GM12878 (cell line): ENCODE results near the gene EPHA2. TPM values are rescaled to one million over a fixed set of nuclear protein-coding genes. Genes with fewer than 3 reads are reported as not detected.

Experiments
- ATAC-seq: fragments of 200-7000 bp; cut with Tn5 transposase; 3 replicates; pipeline ENCODE4 v1.9.1; 2020; ENCODE audit warnings: mild to moderate bottlenecking, moderate library complexity
- BruUV-seq: library from RNA; stranded (reverse); fragments of 400-500 nt; replicated peaks from 2 replicates; lab custom pipeline; 2021; lab: Mats Ljungman, UMichigan
- CTCF ChIA-PET: fragments of 300-600 bp; sonication (Branson Sonifier 250); formaldehyde crosslinking; extraction: SDS; loops from one replicate; lab custom pipeline; 2021; ENCODE audit warnings: inconsistent platforms; lab: Yijun Ruan, JAX
- POLR2A ChIA-PET: fragments of 350-600 bp; formaldehyde crosslinking; extraction: SDS; loops from one replicate; lab custom pipeline; 2021; ENCODE audit warnings: inconsistent platforms; lab: Charles Lee
- RAD21 ChIA-PET: fragments of 300-600 bp; sonication (Branson Sonifier 250); formaldehyde crosslinking; loops from one replicate; lab custom pipeline; 2023; ENCODE audit warnings: antibody characterized with exemption; ENCODE audit not compliant: unreplicated experiment; lab: Charles Lee
- SMC1A ChIA-PET: fragments of 300-600 bp; sonication (Branson Sonifier 250); formaldehyde crosslinking; loops from one replicate; lab custom pipeline; 2023; ENCODE audit not compliant: unreplicated experiment, uncharacterized antibody; lab: Charles Lee
- DNase-seq: peaks from one replicate; pipeline ENCODE4 v3.0.0-alpha.2; 2011; ENCODE audit warnings: low read depth, low spot score
- FAIRE-seq: peaks from 3 replicates; lab custom pipeline; 2011; peaks lifted over from hg19 to GRCh38; lab: Jason Lieb, UNC
- H2AFZ ChIP-seq: 2 replicates; pipeline ENCODE4 v1.6.0; 2011; ENCODE audit warnings: low read depth, low read length, control low read depth; ENCODE audit not compliant: control insufficient read depth
- H3K27ac ChIP-seq: 2 replicates; pipeline ENCODE4 v1.5.1; 2011; ENCODE audit warnings: control low read depth; ENCODE audit not compliant: control insufficient read depth, insufficient read depth
- H3K27me3 ChIP-seq, 2 experiments: replicated peaks in 1 of 2; 2 replicates each; pipeline versions ENCODE4 v1.6.0 to v1.6.1; 2011; ENCODE audit warnings: low read length in 1 of 2; ENCODE audit not compliant: control insufficient read depth in 2 of 2, insufficient read depth in 2 of 2
- H3K36me3 ChIP-seq, 2 experiments: 2 replicates each; pipeline ENCODE4 v1.5.1; 2011; ENCODE audit warnings: low read length in 1 of 2; ENCODE audit not compliant: control insufficient read depth in 2 of 2, insufficient read depth in 2 of 2
- H3K4me1 ChIP-seq: 2 replicates; pipeline ENCODE4 v1.6.1; 2011; ENCODE audit warnings: mild to moderate bottlenecking, low read length, moderate library complexity, mixed read lengths; ENCODE audit not compliant: control insufficient read depth, insufficient read depth
- H3K4me2 ChIP-seq: 2 replicates; pipeline ENCODE4 v1.6.0; 2011; ENCODE audit warnings: control low read depth; ENCODE audit not compliant: control insufficient read depth, insufficient read depth
- H3K4me3 ChIP-seq: fragments of 200-600 bp; sonication (generic); 2 replicates; pipeline ENCODE4 v1.5.1; 2016
- H3K79me2 ChIP-seq: 2 replicates; pipeline ENCODE4 v1.6.0; 2011; ENCODE audit warnings: low read length; ENCODE audit not compliant: control insufficient read depth, insufficient read depth
- H3K9ac ChIP-seq: 2 replicates; pipeline ENCODE4 v1.8.0; 2011; ENCODE audit warnings: low read length, control low read depth, mixed read lengths; ENCODE audit not compliant: control insufficient read depth, insufficient read depth
- H3K9me3 ChIP-seq: replicated peaks from 3 replicates; pipeline ENCODE4 v1.5.1; 2011; ENCODE audit warnings: mild to moderate bottlenecking, low read length; ENCODE audit not compliant: control insufficient read depth, insufficient read depth
- H4K20me1 ChIP-seq: 2 replicates; pipeline ENCODE4 v1.6.0; 2011; ENCODE audit not compliant: control insufficient read depth, insufficient read depth
- ASH2L ChIP-seq: fragments of 300-600, 200-600 bp; sonication (generic); IDR thresholded peaks from 2 replicates; pipeline ENCODE4 v1.6.1; 2017; ENCODE audit warnings: low read depth, mild to moderate bottlenecking, borderline replicate concordance
- BCL11A ChIP-seq: IDR thresholded peaks from 2 replicates; pipeline ENCODE4 v1.6.1; 2011; ENCODE audit warnings: low read depth, low read length
- CHD1 ChIP-seq: IDR thresholded peaks from 2 replicates; pipeline ENCODE4 v1.6.1; 2012; ENCODE audit warnings: low read depth, low read length, improper control_type of control experiment
- CREB1 ChIP-seq: IDR thresholded peaks from 2 replicates; pipeline ENCODE4 v1.6.1; 2012; ENCODE audit warnings: low read depth, mild to moderate bottlenecking, inconsistent platforms
- GABPA ChIP-seq: IDR thresholded peaks from 2 replicates; pipeline ENCODE4 v1.6.1; 2014; ENCODE audit warnings: antibody characterized with exemption, low read depth, mild to moderate bottlenecking, inconsistent platforms
- LARP7 ChIP-seq: fragments of 450-650 bp; IDR thresholded peaks from 2 replicates; pipeline ENCODE4 v1.6.1; 2017; ENCODE audit warnings: mild to moderate bottlenecking
- MXI1 ChIP-seq: fragments of 150-350 bp; IDR thresholded peaks from 2 replicates; pipeline ENCODE4 v1.6.1; 2011; ENCODE audit warnings: low read depth, mild to moderate bottlenecking, inconsistent platforms, low read length, improper control_type of control experiment
- POLR2A ChIP-seq: IDR thresholded peaks from 2 replicates; pipeline ENCODE4 v1.6.1; 2011; ENCODE audit warnings: low read depth, mild to moderate bottlenecking, low read length
- RCOR1 ChIP-seq: conservative IDR thresholded peaks from 2 replicates; pipeline ENCODE4 v1.6.1; 2012; ENCODE audit warnings: low read depth, low read length, improper control_type of control experiment
- RUNX3 ChIP-seq: IDR thresholded peaks from 2 replicates; pipeline ENCODE4 v1.6.1; 2012; ENCODE audit warnings: low read length, inconsistent platforms
- USF1 ChIP-seq: IDR thresholded peaks from 2 replicates; pipeline ENCODE4 v1.6.1; 2011; ENCODE audit warnings: borderline replicate concordance, low read depth, mild to moderate bottlenecking, moderate library complexity, mixed read lengths, low read length; ENCODE audit not compliant: insufficient read depth; ENCODE audit errors: extremely low read length
- USF2 ChIP-seq: IDR thresholded peaks from 2 replicates; pipeline ENCODE4 v1.6.1; 2011; ENCODE audit warnings: low read depth, low read length, improper control_type of control experiment, borderline replicate concordance
- ZBTB11 ChIP-seq: fragments of 450-650 bp; formaldehyde crosslinking; IDR thresholded peaks from 2 replicates; pipeline ENCODE4 v1.5.0; 2022; ENCODE audit warnings: mild to moderate bottlenecking, missing genetic modification characterization
- ZBTB33 ChIP-seq: fragments of 450-650 bp; IDR thresholded peaks from 2 replicates; pipeline ENCODE4 v1.6.1; 2017; ENCODE audit warnings: mild to moderate bottlenecking
- ZNF217 ChIP-seq: fragments of 450-650 bp; IDR thresholded peaks from 2 replicates; pipeline ENCODE4 v1.6.1; 2017; ENCODE audit warnings: antibody characterized with exemption, mild to moderate bottlenecking
- ZNF24 ChIP-seq: fragments of 450-650 bp; IDR thresholded peaks from 2 replicates; pipeline ENCODE4 v1.6.1; 2017; ENCODE audit warnings: antibody characterized with exemption, mild to moderate bottlenecking
- ZNF384 ChIP-seq: IDR thresholded peaks from 2 replicates; pipeline ENCODE4 v1.6.1; 2012; ENCODE audit warnings: low read depth, mild to moderate bottlenecking, low read length, improper control_type of control experiment, borderline replicate concordance
- WGBS: methylation state at CpG from one replicate; pipeline ENCODE4 v1.1.6; 2016; ENCODE audit warnings: low lambda C conversion rate; ENCODE audit not compliant: insufficient replicate concordance, insufficient coverage; ENCODE audit errors: missing lambda C conversion rate; 5-methylcytosine and 5-hydroxymethylcytosine counted together
- in situ Hi-C: fragments of 300-500 bp; cut with MboI; formaldehyde crosslinking; loops from 9 replicates; pipeline ENCODE4 v1.14.3; 2018; ENCODE audit warnings: mixed read lengths
- intact Hi-C: fragments of 100-400 bp; cut with micrococcal nuclease; formaldehyde crosslinking; loops from one replicate; pipeline ENCODE4 v1.14.2; 2022; ENCODE audit not compliant: unreplicated experiment
- polyA plus RNA-seq, 11 experiments: library from polyadenylated mRNA; depleted of rRNA in 4 of 11; unstranded in 6 of 11; stranded (reverse) in 5 of 11; fragments of >200 nt; fragmentation: Nextera tagmentation in 4 of 11; fragmentation: Illumina TruSeq in 1 of 11; extraction: Ambion mirVana in 4 of 11; extraction: Trizol in 1 of 11; gene quantifications; 1 replicate in 1 of 11; 2 replicates in 10 of 11; pipeline versions ENCODE4 v1.2.1 to v1.2.3, GENCODE V29; 2011 to 2016; ENCODE audit warnings: inconsistent platforms in 2 of 11, missing spikeins in 2 of 11, low read depth in 1 of 11
- total RNA-seq, 4 experiments: library from RNA; depleted of rRNA in 3 of 4; stranded (reverse); fragments of >200 nt in 3 of 4; fragmentation: Illumina TruSeq in 1 of 4; extraction: Trizol in 1 of 4; gene quantifications; 2 replicates each; pipeline versions ENCODE4 v1.2.1 to v1.2.3, GENCODE V29; 2013 to 2021

Gene EPHA2
- total and polyA plus RNA-seq, 10 of the 15 experiments (the other 5 are each of a cell fraction or from before 2014, with no cell fraction given): 0.04 to 0.51 (median 0.23) TPM; not detected in 2

- no peak overlapping the region for H3K4me3 ChIP-seq
- no peak overlapping the region for H3K4me2 ChIP-seq
- SMC1A ChIA-PET: no interaction called here
- H3K9ac ChIP-seq: no peak overlapping the region
- H3K27me3 ChIP-seq: peaks cover 3 to 6% of the 10 kb centered on the region in 2 experiments; a peak in 3 of 4 replicates
- no peak overlapping the region for H2AFZ ChIP-seq
- RAD21 ChIA-PET: interaction anchor here (1.3 kb wide), 1 partner anchor 74 kb away, joined by 3 read pairs; no protein-coding TSS in a partner anchor
- H3K9me3 ChIP-seq: no peaks in the 10 kb centered on the region
- no peak for ATAC-seq
- H3K4me1 ChIP-seq: peaks cover 8% of the 10 kb centered on the region
- H3K79me2 ChIP-seq: no peaks in the 10 kb centered on the region
- FAIRE-seq: no peak
- no peak for DNase-seq
- no peak overlapping the region for H3K27ac ChIP-seq
- intact Hi-C loops (no loop called here), in situ Hi-C loops (no loop called here)
- H4K20me1 ChIP-seq: no peaks in the 10 kb centered on the region
- CTCF ChIA-PET: interaction anchor here (0.7 to 3.0 kb wide), 2 partner anchors 15 to 71 kb away, joined by 3 to 13 read pairs; no protein-coding TSS in a partner anchor
- POLR2A ChIA-PET: interaction anchor here (0.6 kb wide), 1 partner anchor 32 kb away, joined by 4 read pairs; no protein-coding TSS in a partner anchor
- WGBS: 41% methylated on average over 13 of the region's 13 CpGs
- H3K36me3 ChIP-seq: no peaks in the 10 kb centered on the region
- no TSS peak for BruUV-seq
- no peak for TF ChIP-seq RUNX3
- TF ChIP-seq USF2: no peak
- TF ChIP-seq CHD1: no peak
- TF ChIP-seq MXI1: no peak
- no peak for TF ChIP-seq RCOR1
- TF ChIP-seq ZNF217: no peak
- TF ChIP-seq ASH2L: no peak
- TF ChIP-seq LARP7: no peak
- no peak for TF ChIP-seq ZNF384
- no peak for TF ChIP-seq BCL11A
- TF ChIP-seq ZBTB11 (CRISPR knock-in tag): no peak
- TF ChIP-seq ZBTB33: no peak
- no peak for TF ChIP-seq GABPA
- no peak for TF ChIP-seq USF1
- no peak for TF ChIP-seq ZNF24
- no peak for TF ChIP-seq POLR2A
- no peak for TF ChIP-seq CREB1
Measured at GRCh38 chr1:16153096-16153998, 2.5 kb downstream of the EPHA2 start.
